ENCODE measurements around the gene ZNF581.

DNA sequence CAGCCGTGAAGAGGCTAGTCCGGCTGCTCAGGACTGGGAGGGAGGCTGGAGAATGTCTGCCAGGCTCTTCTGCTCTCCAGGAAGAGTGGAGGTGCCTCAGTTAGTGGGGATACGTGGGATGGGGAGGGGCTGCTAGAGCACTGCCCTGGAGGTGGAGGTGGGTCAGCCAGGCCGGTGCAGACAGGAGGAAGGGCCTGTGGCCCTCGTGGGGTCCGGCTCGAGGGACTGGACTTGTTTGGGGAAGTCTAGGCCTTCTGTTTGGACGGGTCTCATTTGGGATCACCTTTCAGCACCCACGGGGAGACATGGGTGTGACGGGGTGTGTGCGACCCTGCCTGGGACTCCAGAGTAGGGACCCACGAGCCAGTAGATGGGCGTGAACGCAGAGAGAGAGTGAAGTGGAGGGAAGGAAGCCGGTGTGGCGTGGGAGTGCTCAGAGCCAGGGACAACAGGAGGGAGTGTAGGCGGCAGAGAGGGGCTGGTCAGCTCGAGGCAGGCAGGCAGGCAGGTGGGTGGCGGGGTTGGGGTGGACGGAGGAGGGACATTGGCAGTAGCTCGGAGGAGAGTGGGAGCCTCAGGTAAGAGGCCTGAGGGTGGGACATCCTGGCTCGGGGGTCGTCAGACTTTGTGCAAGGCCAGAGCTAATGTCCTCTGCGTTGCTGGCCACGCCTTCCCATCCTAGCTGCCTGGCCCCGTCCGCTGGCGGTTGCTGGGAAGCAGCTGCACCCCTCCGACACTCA is 43.0 kb downstream of the ZNF581 start:
- TF ChIP-seq CTCF (IDR thresholded peaks at IDR 0.05; ENCODE audit: low read length) (no peak), EZH2 (IDR thresholded peaks at IDR 0.05; ENCODE audit: borderline replicate concordance, low read length) (no peak)
